ENCODE data around the gene DOP1A. TPM values are rescaled to one million over a fixed set of nuclear protein-coding genes. Genes with fewer than 3 reads are reported as not detected.

DOP1A gene
- total RNA-seq, 4 donors from 2014 or later, result 32.8 to 48.1 (median 36.0) TPM

GRCh38 chr6:83096791-83097190, 29.3 kb downstream of the DOP1A start:
- H3K27ac ChIP-seq, result no peak overlapping the region
- WGBS, 2 donors (ENCODE audit: low coverage in 1 of 2), result 69 to 92% methylated on average over 2 of the region's 2 CpGs

GRCh38 chr6:83097204-83097603, 29.7 kb downstream of the DOP1A start:
- TF ChIP-seq EP300 (IDR thresholded peaks at IDR 0.05), result no peak
- no peak for TF ChIP-seq POLR2AphosphoS5 (IDR thresholded peaks at IDR 0.05)
- TF ChIP-seq POLR2A (IDR thresholded peaks at IDR 0.05), result no peak
- no peak for TF ChIP-seq CTCF (IDR thresholded peaks at IDR 0.05)
- Histone ChIP-seq H3K27me3 (no peaks in the 10 kb centered on the region), H3K4me3 (no peak overlapping the region), H3K27ac (no peak overlapping the region), H3K36me3 (peaks cover 4 to 17% of the 10 kb centered on the region in 2 donors), H3K4me1 (peaks cover 4 to 16% (median 6%) of the 10 kb centered on the region in 3 donors), H3K9me3 (no peaks in the 10 kb centered on the region)
- 49 to 78% methylated on average over 2 of the region's 2 CpGs for WGBS, 2 donors (ENCODE audit: low coverage in 1 of 2)
- no peak for ATAC-seq

More at GRCh38 chr6:83096791-83097190, 29.3 kb downstream of the DOP1A start:
- no peaks in the 10 kb centered on the region for H3K27me3 ChIP-seq
- no peak overlapping the region for H3K4me3 ChIP-seq
- no peak for ATAC-seq
- H3K4me1 ChIP-seq, result peaks cover 4 to 20% (median 6%) of the 10 kb centered on the region in 3 donors
- H3K9me3 ChIP-seq, result no peaks in the 10 kb centered on the region
- TF ChIP-seq CTCF (IDR thresholded peaks at IDR 0.05), result no peak
- TF ChIP-seq POLR2AphosphoS5 (IDR thresholded peaks at IDR 0.05), result no peak
- TF ChIP-seq POLR2A (IDR thresholded peaks at IDR 0.05), result no peak
- TF ChIP-seq EP300 (IDR thresholded peaks at IDR 0.05), result no peak
- H3K36me3 ChIP-seq, result peaks cover under 1 to 13% of the 10 kb centered on the region in 2 donors

GRCh38 chr6:83097675-83098074, 30.2 kb downstream of the DOP1A start:
- WGBS, 2 donors (ENCODE audit: low coverage in 1 of 2), result 60 to 71% methylated on average over 1 of the region's 1 CpG
- Histone ChIP-seq H3K4me3 (no peak overlapping the region), H3K9me3 (no peaks in the 10 kb centered on the region), H3K27me3 (no peaks in the 10 kb centered on the region), H3K27ac (no peak overlapping the region), H3K36me3 (peaks cover 4 to 22% of the 10 kb centered on the region in 2 donors), H3K4me1 (peaks cover 3 to 13% (median 4%) of the 10 kb centered on the region in 3 donors)
- TF ChIP-seq POLR2A (IDR thresholded peaks at IDR 0.05) (no peak), POLR2AphosphoS5 (IDR thresholded peaks at IDR 0.05) (no peak), CTCF (IDR thresholded peaks at IDR 0.05) (no peak), EP300 (IDR thresholded peaks at IDR 0.05) (no peak)
- ATAC-seq, result no peak

GRCh38 chr6:83098589-83098988, 31.1 kb downstream of the DOP1A start:
- no peak for TF ChIP-seq CTCF (IDR thresholded peaks at IDR 0.05)
- no peak for TF ChIP-seq POLR2A (IDR thresholded peaks at IDR 0.05)
- no peak for TF ChIP-seq EP300 (IDR thresholded peaks at IDR 0.05)
- no peak for TF ChIP-seq POLR2AphosphoS5 (IDR thresholded peaks at IDR 0.05)
- H3K9me3 ChIP-seq, result no peaks in the 10 kb centered on the region
- ATAC-seq, result no peak
- H3K27me3 ChIP-seq, result no peaks in the 10 kb centered on the region
- H3K4me1 ChIP-seq, result peaks cover 0 to 8% (median 2%) of the 10 kb centered on the region in 3 donors
- H3K27ac ChIP-seq, result no peak overlapping the region
- no peak overlapping the region for H3K4me3 ChIP-seq
- 88 to 100% methylated on average over 1 to 3 of the region's 3 CpGs for WGBS, 2 donors (ENCODE audit: low coverage in 1 of 2)
- H3K36me3 ChIP-seq, result peaks cover 4 to 30% of the 10 kb centered on the region in 2 donors

GRCh38 chr6:83108378-83108777, 40.9 kb downstream of the DOP1A start:
- Histone ChIP-seq H3K9me3 (no peaks in the 10 kb centered on the region), H3K4me3 (no peak overlapping the region), H3K27me3 (no peaks in the 10 kb centered on the region), H3K36me3 (peaks cover 0 to 44% of the 10 kb centered on the region in 2 donors), H3K27ac (no peak overlapping the region), H3K4me1 (no peaks in the 10 kb centered on the region)
- no peak for TF ChIP-seq EP300 (IDR thresholded peaks at IDR 0.05)
- no peak for TF ChIP-seq POLR2A (IDR thresholded peaks at IDR 0.05)
- no peak for TF ChIP-seq CTCF (IDR thresholded peaks at IDR 0.05)
- no peak for TF ChIP-seq POLR2AphosphoS5 (IDR thresholded peaks at IDR 0.05)
- WGBS, 2 donors (ENCODE audit: low coverage in 1 of 2), result 100% methylated on average over 1 of the region's 1 CpG; no CpG with 5 or more reads in 1 of the 2 donors
- no peak for ATAC-seq

All from gastroesophageal sphincter (tissue), 4 donors.